ENCODE results near the gene MMP11.

Gene MMP11

DNA sequence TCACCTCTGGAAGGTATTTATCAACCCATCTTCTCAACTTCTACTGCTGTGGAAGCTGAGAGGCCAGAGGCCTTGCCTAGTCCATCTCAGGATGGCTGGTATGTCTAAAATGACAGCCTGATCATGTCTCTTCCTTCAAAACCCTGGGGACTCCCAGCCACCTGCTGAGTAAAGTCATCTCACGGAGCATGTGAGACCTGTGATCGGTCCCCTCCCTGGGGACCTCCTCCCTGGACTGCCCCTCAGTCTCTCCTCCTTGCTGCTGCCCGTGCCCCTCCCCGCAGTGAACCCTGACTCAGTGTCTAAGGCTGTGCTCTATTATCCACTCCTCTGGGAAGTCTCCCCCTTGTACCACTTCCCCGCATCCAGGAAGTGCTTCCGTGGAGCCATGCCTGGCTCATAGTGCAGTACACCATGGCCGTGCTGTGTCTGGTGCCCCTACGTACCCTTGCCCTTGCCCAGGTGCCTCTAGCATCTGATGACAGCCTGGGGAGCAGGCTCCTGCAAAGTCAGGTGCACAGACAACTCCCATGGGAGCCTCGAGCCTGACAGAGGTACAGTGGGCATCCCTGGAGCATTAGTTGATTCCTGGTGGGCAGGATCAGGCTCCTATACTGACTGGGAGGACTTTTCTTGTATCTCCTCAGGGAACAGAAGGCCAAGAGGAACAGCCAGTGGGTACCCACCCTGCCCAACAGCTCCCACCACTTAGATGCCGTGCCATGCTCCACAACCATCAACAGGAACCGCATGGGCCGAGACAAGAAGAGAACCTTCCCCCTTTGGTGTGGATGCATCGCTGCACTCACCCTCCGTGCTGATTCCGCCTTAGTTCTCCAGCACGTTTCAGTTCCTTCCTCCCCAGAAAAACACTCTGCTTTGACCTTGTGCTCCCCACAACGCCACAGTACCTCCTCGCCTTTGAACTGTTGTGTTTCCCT lies 27.9 kb downstream of the MMP11 start:
- TF ChIP-seq, protein P1, sequence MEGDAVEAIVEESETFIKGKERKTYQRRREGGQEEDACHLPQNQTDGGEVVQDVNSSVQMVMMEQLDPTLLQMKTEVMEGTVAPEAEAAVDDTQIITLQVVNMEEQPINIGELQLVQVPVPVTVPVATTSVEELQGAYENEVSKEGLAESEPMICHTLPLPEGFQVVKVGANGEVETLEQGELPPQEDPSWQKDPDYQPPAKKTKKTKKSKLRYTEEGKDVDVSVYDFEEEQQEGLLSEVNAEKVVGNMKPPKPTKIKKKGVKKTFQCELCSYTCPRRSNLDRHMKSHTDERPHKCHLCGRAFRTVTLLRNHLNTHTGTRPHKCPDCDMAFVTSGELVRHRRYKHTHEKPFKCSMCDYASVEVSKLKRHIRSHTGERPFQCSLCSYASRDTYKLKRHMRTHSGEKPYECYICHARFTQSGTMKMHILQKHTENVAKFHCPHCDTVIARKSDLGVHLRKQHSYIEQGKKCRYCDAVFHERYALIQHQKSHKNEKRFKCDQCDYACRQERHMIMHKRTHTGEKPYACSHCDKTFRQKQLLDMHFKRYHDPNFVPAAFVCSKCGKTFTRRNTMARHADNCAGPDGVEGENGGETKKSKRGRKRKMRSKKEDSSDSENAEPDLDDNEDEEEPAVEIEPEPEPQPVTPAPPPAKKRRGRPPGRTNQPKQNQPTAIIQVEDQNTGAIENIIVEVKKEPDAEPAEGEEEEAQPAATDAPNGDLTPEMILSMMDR (IDR thresholded peaks at IDR 0.05; ENCODE audit: extremely low read depth, insufficient read depth, missing control alignments) = no peak
- in situ Hi-C loops (cut with MboI; ENCODE audit: low pct_unique_long_range_greater_than_20kb, low sequenced_read_pairs, unreplicated experiment) = no loop called here
- DNase-seq (ENCODE audit: low spot score) = peak; percentile 77

DNA sequence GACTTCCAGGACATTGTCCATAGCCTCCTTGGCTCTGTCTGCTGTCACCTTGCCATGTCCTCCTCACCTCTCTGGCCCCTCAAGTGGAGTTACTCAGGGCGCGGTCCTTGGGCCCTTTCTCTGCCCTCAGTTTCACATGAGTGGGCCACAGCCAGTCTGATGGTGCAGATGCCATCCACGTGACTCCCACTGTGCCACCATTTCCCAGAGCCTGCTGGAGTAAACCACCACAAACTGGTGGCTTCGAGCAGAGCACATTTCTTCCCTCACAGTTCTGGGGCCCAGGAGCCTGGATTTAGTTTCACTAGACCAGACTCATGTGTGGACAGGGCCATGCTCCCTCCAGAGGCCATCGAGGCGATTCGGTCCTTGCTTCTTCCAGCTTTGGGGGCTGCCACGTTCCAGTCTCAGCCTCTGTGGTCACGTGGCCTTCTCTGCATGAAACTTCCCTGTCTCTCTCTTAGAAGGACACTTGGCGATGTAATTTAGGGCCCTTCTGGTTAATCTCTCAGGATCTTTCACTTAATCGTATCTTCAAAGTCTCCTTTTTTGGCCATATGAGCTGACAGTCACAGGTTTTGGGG lies 28.7 kb downstream of the MMP11 start:
- DNase-seq (ENCODE audit: low spot score) = no peak
- TF ChIP-seq, protein P1 (IDR thresholded peaks at IDR 0.05; ENCODE audit: extremely low read depth, insufficient read depth, missing control alignments) = no peak
- in situ Hi-C loops (cut with MboI; ENCODE audit: low pct_unique_long_range_greater_than_20kb, low sequenced_read_pairs, unreplicated experiment) = no loop called here

DNA sequence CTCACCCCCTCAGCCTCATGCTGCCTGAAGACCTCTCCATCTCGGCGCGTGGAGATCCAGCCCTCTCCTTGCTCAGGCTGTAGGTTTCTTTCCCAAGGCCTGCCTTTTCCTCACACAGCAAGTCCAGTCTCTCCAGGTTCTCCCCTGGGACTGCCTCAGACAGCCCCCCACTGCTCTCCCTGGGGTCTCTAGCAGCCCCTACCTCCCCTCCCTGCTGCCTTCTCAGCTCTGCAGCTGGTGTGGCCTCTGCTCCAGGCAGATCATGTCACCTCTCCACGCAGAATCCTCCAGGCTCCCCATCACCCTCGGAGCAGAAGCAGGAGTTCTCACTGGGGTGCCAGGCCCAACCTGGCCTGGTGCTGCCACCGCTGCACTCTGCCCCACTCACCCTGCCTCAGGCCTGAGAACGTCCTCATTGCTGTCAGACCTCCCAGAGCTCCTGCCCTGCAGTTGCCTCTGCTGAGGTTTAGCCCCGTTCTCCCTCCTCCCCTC lies 29.3 kb downstream of the MMP11 start:
- in situ Hi-C loops (cut with MboI; ENCODE audit: low pct_unique_long_range_greater_than_20kb, low sequenced_read_pairs, unreplicated experiment) = no loop called here
- TF ChIP-seq, protein P1 (IDR thresholded peaks at IDR 0.05; ENCODE audit: extremely low read depth, insufficient read depth, missing control alignments) = no peak
- no peak for DNase-seq (ENCODE audit: low spot score)

DNA sequence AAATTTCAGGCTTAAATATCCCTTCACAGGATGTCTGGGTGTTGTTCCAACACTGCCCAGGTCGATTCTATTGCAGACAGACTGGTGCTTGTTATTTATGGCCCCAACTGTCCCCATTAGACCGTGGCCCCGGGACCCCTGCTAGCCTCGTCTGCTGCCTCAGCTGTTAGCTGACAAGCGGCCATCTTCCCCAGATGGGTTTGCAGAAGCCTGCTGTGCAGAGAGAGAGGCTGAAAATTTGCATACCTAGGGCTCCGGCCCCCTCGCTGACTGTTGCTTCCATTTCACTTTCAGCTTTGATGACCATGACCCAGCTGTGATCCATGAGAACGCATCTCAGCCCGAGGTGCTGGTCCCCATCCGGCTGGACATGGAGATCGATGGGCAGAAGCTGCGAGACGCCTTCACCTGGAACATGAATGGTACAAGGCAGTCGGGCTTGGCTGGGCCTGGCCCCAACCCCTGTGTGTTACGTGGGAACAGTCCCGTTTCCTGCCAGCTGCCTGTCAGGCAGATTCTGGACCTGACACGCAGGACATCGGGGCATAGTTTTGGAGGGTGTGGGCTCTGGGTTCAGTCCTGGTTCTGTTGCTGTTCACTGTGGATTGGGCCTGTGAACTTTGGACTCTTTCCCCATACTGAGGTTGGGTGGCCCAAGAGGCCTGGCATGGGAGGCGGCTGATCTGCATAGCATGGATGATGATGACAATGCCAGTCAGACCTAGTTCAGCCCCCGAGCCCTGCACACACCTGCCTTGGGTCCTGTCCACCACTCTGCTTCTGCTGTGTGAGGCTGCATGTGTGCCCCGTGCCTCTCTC lies 30.6 kb downstream of the MMP11 start:
- TF ChIP-seq, protein P1 (IDR thresholded peaks at IDR 0.05; ENCODE audit: extremely low read depth, insufficient read depth, missing control alignments) = no peak
- in situ Hi-C loops (cut with MboI; ENCODE audit: low pct_unique_long_range_greater_than_20kb, low sequenced_read_pairs, unreplicated experiment) = no loop called here
- no peak for DNase-seq (ENCODE audit: low spot score)

DNA sequence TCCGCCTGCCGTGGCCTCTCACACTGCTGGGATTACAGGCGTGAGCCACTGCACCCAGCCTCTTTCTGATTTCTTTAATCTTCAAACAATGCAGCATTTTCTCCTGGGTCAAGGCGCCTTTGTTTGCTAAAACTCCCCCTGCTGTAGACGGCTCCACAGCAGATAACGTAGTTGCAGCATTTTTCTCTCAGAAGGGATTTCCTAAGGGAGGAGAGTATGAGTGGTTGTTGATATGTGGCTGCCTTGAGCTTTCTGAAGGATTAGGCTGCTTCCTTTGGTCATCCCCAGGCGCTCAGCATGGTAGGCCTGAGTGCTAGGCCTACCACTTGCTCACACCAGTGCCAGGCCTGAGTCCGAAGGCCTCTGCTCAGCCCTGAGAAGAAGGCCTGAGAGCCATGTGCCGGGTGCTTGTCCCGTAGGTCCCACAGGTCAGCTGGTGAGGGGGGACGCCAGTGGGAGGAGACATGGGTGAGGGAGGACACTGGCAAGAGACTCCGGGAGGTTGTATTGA lies 32.2 kb downstream of the MMP11 start:
- no peak for DNase-seq (ENCODE audit: low spot score)
- in situ Hi-C loops (cut with MboI; ENCODE audit: low pct_unique_long_range_greater_than_20kb, low sequenced_read_pairs, unreplicated experiment) = no loop called here
- TF ChIP-seq, protein P1 (IDR thresholded peaks at IDR 0.05; ENCODE audit: extremely low read depth, insufficient read depth, missing control alignments) = no peak

DNA sequence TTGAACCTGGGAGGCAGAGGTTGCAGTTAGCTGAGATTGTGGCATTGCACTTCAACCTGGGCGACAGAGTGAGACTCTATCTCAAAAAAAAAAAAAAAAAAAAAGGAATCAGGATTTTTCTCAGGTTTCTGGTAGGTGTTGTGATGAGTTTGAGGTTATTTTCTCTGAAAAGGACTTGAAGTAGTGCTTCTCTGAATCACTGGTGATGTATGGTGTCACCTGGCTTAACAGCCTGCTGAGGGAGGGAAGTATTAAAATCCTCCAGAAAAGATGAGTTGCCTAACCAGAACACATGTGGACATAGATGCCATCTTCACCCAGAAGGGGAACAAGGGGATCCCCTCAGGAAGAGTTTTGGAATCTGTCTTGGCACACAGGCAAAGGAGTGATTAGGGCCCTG lies 34.2 kb downstream of the MMP11 start:
- in situ Hi-C loops (cut with MboI; ENCODE audit: low pct_unique_long_range_greater_than_20kb, low sequenced_read_pairs, unreplicated experiment) = no loop called here
- no peak for DNase-seq (ENCODE audit: low spot score)
- TF ChIP-seq, protein P1 (IDR thresholded peaks at IDR 0.05; ENCODE audit: extremely low read depth, insufficient read depth, missing control alignments) = no peak
